DLD1 (cell line): ENCODE results near the gene PDPK1.

Experiments
- in situ Hi-C: cut with HindIII; loops from 2 replicates; pipeline ENCODE4 v1.10.0; 2017; ENCODE audit warnings: low sequenced_read_pairs

The PDPK1 gene

DNA sequence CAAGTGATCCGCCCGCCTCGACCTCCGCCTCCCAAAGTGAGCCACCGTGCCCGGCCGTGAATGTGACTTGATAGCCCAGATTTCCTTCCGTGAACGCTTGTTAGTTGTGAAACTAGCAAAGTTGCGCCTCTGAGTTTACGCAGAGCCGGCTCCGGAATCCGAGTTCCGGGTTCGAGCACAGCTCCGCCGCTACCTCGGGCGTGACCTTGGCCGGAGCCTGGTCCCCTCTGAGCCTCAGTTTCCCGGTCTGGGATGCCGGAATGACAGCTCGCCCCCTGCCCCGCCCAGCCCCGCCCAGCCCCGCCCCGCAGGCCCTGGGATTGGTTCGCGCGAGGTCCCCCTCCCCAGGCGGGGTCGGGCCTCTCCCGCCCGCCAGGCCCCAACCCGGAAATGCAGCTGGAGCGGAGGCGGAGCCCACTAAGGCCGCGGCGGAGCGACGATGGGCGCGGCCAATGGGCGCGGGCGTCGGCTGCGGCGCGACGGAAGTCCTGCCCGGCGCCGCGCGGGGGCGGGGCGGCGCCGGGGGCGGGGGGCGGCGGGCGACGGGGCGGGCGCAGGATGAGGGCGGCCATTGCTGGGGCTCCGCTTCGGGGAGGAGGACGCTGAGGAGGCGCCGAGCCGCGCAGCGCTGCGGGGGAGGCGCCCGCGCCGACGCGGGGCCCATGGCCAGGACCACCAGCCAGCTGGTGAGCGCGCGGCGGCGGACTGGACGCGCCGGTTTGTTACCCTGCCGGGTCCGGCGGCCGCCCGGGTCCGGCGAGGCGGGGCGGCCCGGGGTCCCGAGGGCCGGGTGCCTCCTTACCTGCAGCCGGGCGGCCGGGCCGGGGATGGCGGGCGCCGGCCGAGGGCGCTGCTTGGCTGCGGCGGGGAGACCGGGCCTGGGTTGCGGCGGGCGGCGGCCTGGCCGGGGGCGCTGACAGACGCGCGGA is at the start of gene PDPK1:
Gene PDPK1, plus strand, starts transcription at position 571 of the 929 bp plus-strand sequence. Its CDS starts 92 bp downstream, at position 663.
- in situ Hi-C loops: no loop called here

DNA sequence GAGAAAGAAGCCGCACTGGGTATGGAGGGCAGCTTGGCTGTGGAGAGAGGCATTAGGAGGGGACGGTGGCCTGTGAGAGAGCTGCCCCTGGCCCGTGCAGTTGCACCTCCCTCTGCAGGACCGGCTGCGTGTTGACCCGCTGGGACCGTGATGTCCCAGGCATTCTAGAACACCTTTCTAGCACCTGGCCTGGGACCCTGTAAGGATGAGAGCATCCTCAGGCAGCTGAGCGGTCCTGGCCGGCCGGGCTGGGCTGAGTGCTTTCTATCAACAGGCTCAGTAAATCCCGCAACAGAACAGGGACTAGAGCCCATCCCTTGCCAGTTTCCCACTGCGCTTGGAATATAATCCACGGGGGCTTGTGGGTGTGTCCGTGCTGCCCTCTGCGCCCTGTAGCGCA is 48.2 kb upstream of the PDPK1 start:
- in situ Hi-C loops: no loop called here

DNA sequence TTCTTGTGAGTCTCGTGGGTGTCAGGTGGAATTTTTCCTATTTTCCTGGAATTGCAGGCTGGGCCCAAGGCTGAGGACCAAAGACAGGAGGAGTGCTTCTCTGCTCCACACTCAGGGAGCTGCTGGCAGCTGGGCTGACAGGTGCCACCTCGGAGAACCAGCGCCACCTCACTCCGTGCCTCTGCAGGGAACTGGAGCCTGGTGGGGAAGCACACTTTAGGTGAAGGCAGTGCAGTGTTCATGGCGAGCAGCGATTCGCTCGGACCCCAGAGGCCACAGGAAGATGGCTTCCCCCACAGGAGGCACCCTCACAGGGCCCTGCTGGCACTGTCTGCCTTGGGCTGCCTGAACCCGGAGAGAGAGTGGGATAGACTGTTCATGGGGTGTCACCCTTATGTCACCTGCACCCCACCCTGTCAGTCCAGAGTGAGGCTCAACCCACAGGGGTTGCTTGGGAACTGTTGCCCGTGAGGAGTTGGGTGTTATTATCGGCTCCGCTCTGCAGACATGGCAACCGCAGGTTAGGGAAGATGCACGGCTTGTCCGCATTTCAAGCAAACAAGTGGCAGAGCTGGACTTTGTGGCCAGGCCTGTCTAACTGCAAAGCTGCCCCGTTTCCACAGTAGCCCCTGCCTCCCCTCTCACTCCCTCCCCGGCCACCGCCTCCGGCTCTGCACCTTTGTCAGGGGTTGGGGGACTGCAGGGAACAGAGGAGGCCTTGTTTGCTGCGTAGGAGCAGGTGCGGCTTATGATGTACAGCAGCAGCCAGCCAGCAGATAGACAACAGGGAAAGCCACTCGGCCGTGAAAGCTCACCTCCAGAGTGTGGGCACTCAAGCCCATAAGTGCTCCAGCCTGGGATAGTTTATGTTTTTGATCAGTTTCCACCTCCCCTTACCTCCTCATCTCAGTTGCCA is 47.4 kb upstream of the PDPK1 start:
- in situ Hi-C loops: no loop called here

DNA sequence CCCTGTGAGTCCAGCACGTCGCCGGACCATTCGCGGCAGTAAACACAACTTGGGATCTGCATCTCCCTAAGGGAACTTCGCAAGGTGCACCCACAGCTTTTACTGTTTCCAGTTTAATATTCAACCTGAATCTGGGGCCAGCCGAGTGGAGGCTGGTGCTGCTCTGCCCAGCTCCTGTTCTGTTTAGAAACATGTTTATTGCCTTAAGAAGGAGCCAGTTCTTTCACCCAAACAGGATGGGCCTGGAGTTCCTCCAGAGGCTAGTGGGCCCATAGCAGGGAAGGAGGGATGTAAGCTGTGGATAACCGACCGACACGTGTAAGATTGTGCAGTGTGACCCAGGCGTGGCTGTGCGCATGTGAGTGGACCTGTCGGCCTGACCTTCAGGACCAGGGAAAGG is 45.5 kb upstream of the PDPK1 start:
- in situ Hi-C loops: no loop called here

DNA sequence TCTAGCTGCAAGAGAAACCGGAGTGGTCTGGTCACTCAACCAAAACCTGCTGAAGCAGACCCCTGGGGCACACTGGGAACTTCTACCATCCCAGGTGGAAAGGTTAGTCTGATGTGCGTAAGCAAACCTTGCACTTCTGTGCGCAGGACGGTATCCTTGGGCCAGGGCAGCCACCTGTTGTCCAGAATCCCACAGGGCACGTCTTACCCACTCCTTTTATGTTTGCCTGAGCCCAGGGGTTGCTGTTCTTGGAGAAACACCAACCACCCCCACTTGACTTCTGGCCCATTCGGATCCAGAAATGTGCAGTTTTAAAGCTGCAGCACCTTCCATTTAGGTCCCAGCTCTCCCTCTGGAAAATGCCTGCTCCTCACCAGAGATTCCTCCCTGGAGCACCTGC is 44.2 kb upstream of the PDPK1 start:
- in situ Hi-C loops: no loop called here

- in situ Hi-C loops: no loop called here
Observed at GRCh38 chr16:2494616-2495015, 43.2 kb upstream of the PDPK1 start.

- in situ Hi-C loops: no loop called here
Observed at GRCh38 chr16:2495041-2495440, 42.8 kb upstream of the PDPK1 start.

GRCh38 chr16:2496223-2497115 is 41.4 kb upstream of the PDPK1 start:
- in situ Hi-C loops: no loop called here

- in situ Hi-C loops: no loop called here
Observed at GRCh38 chr16:2497116-2497630, 40.6 kb upstream of the PDPK1 start.

DNA sequence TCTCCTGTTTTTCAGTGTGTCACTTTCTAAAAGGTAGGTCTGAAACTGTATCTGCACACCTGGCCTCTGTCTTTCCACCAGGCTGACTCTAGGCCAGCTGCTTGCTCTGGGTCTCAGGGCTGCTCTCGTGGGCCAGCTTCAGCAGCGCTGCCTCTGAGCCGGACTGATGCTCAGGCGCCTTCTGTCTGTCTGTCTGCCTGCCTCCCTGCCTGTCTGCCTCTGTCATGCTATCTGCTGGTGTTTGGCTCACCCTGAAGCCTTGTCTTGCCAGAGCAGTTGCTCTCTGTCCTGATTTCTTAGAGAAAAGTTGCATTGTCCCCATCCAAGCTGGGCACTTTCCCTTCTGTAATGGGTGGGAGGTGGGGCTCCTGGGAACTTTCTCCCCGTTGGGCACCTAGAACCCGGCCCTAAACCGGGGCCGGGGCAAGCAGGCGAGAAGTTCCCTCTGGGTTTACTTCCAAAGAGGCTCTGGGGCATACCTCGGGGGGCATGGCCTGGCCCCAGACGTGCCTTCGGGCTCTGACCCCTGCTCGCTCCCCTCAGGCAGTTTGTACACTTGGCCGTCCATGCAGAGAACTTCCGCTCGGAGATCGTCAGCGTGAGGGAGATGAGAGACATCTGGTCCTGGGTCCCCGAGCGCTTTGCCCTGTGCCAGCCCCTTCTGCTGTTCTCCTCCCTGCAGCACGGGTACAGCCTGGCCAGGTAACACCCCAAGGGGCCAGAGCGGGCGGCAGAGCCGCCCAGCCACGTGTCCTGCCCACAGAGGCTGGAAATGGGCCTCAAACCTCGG is 39.9 kb upstream of the PDPK1 start:
- in situ Hi-C loops: no loop called here

- in situ Hi-C loops: no loop called here
Observed at GRCh38 chr16:2498531-2499253, 39.1 kb upstream of the PDPK1 start.

DNA sequence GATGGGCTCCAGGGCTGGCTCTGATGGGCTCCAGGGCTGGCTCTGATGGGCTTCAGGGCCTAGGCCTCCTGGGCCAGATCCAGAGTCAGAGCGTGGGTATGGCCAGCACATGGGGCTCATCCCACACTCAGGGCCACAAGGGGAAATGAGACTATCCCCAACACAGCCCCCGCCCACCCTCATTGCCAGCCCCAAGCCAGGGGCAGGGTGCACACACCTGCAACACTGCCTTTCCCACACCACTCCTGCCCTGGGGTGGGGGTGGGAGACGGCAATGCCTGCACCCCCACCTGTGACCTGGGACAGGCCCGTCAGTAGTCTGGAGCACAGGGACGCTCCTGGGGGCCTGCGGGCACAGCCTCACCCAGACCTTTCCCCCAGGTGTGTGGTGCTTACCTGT is 38.4 kb upstream of the PDPK1 start:
- in situ Hi-C loops: no loop called here

DNA sequence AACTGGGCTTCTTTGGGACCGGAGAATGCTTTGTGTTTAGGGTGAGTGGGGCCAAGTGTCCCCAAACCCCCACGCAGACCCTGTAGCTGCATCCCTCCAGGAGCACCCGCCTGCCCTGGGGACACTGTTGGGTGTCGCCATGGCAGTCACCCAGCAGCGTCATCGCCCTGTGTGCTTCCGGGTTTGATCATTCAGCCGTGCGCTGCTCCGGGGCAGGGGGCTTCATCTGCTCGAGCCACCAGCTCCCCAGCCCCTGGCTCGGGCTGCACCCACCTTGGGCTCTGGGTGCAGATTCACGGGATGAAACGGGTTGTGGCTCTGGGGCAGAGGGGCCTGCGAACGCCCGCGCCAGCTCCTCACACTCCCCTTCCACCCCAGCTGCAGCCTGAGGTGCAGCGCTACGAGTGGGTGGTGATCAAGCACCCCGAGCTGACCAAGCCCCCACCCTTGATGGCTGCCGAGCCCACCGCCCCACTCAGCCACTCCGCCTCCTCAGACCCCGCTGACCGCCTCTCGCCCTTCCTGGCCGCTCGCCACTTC is 37.9 kb upstream of the PDPK1 start:
- in situ Hi-C loops: loop anchor here (10.0 kb wide), 1 partner anchor 115 kb away; no protein-coding TSS in a partner anchor

GRCh38 chr16:2500430-2500917 is 37.3 kb upstream of the PDPK1 start:
- in situ Hi-C loops: loop anchor here (10.0 kb wide), 1 partner anchor 116 kb away; no protein-coding TSS in a partner anchor

DNA sequence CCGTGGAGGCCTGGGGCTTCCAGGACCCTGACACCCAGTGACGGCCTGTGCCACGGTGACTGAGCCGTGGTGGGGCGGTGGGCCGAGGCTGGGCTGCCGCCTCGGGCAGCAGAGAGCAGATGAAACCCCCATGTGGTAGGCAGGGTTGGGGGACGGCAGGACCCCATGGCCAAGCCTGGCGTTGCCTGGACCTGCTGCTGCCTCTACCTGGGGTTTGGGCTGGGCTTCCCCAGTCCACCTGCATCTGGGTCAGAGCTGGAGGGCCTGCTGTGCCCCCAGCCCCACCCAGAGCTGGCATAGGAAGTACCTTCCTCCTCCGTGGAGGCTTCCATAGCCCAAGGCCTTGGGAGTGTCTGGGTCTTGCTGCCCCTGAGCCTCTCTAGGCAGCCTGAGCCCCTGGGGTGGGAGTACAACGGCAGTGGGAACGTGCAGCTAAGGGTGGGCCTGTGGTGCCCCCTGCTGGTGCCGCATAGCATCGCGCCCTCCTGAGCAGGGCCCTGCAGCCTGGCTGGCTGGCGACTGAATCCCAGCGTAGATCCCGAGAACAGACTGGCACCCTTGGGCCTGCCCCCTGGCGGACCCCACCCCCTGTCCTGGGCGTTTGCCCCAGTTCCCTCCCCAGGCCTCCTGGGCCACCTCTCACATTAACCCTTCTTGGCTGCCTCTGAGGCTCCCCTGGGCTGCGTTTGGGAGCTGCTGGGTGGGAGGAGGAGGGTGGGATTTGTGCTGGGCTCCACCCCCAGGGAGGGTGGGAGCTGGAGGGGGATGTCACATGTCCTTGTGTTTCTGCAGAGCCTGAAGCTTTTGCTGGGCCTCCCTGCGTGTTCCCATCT is 36.7 kb upstream of the PDPK1 start:
- in situ Hi-C loops: loop anchor here (10.0 kb wide), 1 partner anchor 116 kb away; no protein-coding TSS in a partner anchor

GRCh38 chr16:2501946-2502895 is 35.6 kb upstream of the PDPK1 start:
- in situ Hi-C loops: loop anchor here (10.0 kb wide), 1 partner anchor 117 kb away; no protein-coding TSS in a partner anchor
